Uterus (tissue), 4 donors: ENCODE data around the gene SANBR. TPM values are rescaled to one million over a fixed set of nuclear protein-coding genes. Genes with fewer than 3 reads are reported as not detected.

ENCODE experiments used
- DNase-seq, 2 donors: peaks; one replicate each; pipeline ENCODE4 v3.0.0-alpha.2; 2019 to 2020
- H3K27ac ChIP-seq, 2 donors: fragments of 200-600 bp; sonication (generic); 1 replicate in 1 of 2; 2 replicates in 1 of 2; pipeline ENCODE4 v1.5.1; 2016 to 2018
- H3K27me3 ChIP-seq, 2 donors: fragments of 200-600 bp; sonication (generic); one replicate each; pipeline ENCODE4 v1.5.1; 2018 to 2019; ENCODE audit warnings: control low read depth in 1 of 2
- H3K36me3 ChIP-seq, 2 donors: fragments of 200-600 bp; sonication (generic); one replicate each; pipeline ENCODE4 v1.5.1; 2019; ENCODE audit warnings: control low read depth in 1 of 2
- H3K4me1 ChIP-seq, 2 donors: fragments of 200-600 bp; sonication (generic); one replicate each; pipeline ENCODE4 v1.5.1; 2018 to 2019; ENCODE audit warnings: control low read depth in 1 of 2
- H3K4me3 ChIP-seq, 2 donors: fragments of 200-600 bp; sonication (generic); 1 replicate in 1 of 2; 2 replicates in 1 of 2; pipeline ENCODE4 v1.5.1; 2018 to 2019; ENCODE audit warnings: mild to moderate bottlenecking in 1 of 2
- H3K9me3 ChIP-seq, 2 donors: fragments of 200-600 bp; sonication (generic); one replicate each; pipeline ENCODE4 v1.5.1; 2019; ENCODE audit warnings: control low read depth in 1 of 2
- CTCF ChIP-seq, 4 experiments: fragments of 200-600 bp in 2 of 4; fragments of 450-650 bp in 2 of 4; sonication (generic) in 2 of 4; IDR thresholded peaks; one replicate each; pipeline ENCODE4 v1.5.1; 2016 to 2019; ENCODE audit warnings: antibody characterized with exemption in 4 of 4, mild to moderate bottlenecking in 2 of 4, moderate library complexity in 1 of 4
- POLR2A ChIP-seq, 2 donors: fragments of 450-650 bp; IDR thresholded peaks; one replicate each; pipeline ENCODE4 v1.6.1; 2016; ENCODE audit warnings: antibody characterized with exemption in 2 of 2, mild to moderate bottlenecking in 1 of 2, moderate library complexity in 1 of 2
- intact Hi-C: fragments of 100-400 bp; cut with DNase I; formaldehyde crosslinking; loops from one replicate; pipeline ENCODE4 v1.15.1; 2023; ENCODE audit warnings: low total_unique reads
- total RNA-seq, 4 donors: library from RNA; depleted of rRNA in 3 of 4; stranded (reverse); fragments of >200 nt in 3 of 4; gene quantifications; one replicate each; pipeline versions ENCODE4 v1.1.0 to v1.2.4, GENCODE V29; 2014 to 2023
- donor health status: DM: yes; HTN: yes; CAD: no.

Gene SANBR
- total RNA-seq, 4 donors from 2014 or later: 5.6 to 28.1 (median 8.5) TPM

DNA sequence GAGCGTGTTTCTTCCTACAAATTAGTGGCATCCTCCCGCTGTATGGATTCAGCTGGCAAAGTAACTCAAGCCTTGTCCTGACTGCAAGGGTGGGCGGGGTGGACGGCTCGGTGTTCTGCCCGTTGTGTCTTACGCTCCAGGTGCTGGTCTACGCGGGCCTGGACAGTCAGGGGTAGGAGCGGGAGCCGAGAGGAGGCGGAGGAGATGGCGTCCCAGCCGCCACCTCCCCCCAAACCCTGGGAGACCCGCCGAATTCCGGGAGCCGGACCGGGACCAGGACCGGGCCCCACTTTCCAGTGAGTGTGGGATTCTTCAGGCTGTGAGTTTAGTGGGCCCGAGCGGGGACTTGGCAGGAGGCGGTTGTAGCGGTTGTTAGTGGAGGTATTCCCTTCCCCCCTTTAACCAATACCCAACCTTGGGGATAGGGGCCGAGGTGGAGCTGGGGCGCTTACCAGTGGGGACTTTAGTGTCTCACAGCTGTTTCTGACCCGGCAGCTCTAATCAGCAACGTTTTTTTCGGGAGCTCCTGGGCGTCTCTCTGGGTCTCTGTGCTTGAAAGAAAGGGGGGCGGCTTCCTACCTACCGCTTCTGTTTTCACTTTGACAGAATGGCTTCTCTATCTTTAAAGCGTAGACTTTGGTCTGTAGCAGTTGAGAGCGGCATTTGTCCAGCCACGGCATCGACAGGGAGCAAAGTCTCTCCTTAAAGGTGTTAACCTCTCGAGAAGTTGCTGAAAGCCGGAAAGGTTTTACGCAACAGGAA lies 47.9 kb upstream of the SANBR start, which contains the start of the genes PEX13 and PUS10:
Gene PEX13 (plus strand): TSS at position 165 of the 762 bp plus-strand sequence. CDS start 40 bp downstream, at position 205.
Gene PUS10 (minus strand): TSS at position 700 of the 762 bp plus-strand sequence. CDS start 6,365 bp downstream, outside the sequence.
- Histone ChIP-seq H3K27ac (peak within 1 kb of the TSS; percentile 93), H3K36me3 (no peaks in the 10 kb centered on the region), H3K4me3 (peak within 1 kb of the TSS; percentile 89 to 91), H3K4me1 (peaks cover 0 to 14% of the 10 kb centered on the region in 2 donors), H3K9me3 (no peaks in the 10 kb centered on the region), H3K27me3 (no peaks in the 10 kb centered on the region)
- TF ChIP-seq POLR2A (IDR thresholded peaks at IDR 0.05): peak; percentile 19 to 43
- no peak for TF ChIP-seq CTCF (IDR thresholded peaks at IDR 0.05)
- peak; percentile 64 for DNase-seq
- intact Hi-C loops: no loop called here

DNA sequence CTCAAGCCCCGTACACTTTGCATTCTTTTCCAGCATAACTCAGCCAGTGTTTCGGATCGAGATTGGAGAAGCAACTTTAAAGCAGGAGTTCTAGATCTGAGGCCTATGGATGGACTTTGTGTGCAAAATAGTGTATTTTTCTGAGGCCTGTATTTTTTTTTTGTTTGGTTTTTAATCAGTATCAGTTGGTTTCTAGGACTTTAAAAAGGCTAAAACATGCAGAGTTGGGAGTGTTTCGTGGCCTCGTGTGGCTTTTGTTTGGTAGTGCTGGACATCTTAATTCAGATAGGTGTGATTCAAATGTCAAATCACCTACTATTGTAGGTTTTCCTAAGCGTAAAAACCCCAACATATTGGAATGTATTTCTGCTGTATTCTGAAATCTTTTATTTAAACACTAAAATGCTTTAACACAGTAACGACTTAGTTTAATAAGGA lies 47.3 kb upstream of the SANBR start:
- intact Hi-C loops: no loop called here
- Histone ChIP-seq H3K27me3 (no peaks in the 10 kb centered on the region), H3K4me3 (peak overlapping the region; percentile 89 to 91), H3K4me1 (peaks cover 0 to 14% of the 10 kb centered on the region in 2 donors), H3K9me3 (no peaks in the 10 kb centered on the region), H3K36me3 (no peaks in the 10 kb centered on the region), H3K27ac (peak overlapping the region; percentile 93)
- no peak for DNase-seq
- TF ChIP-seq POLR2A (IDR thresholded peaks at IDR 0.05) (no peak), CTCF (IDR thresholded peaks at IDR 0.05) (no peak)

DNA sequence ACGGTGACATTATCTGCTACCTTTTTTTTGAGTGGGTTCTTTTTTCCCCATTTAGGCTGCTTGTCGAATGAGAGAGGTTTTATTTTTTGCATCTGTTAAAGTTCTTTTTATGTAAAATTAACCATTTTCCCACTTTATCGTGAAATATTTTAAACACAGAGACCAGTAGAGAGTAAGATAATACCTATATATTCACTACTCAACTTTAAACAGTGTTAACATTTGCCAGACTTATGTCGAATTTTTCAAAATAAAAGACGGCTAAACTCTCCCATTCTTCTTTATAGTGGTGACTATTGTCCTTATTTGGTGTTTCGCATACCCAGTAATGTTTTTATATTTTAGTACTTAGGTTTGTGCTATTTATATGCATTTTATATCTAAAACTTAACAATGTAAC lies 46.9 kb upstream of the SANBR start:
- peaks cover 0 to 14% of the 10 kb centered on the region in 2 donors for H3K4me1 ChIP-seq
- peak overlapping the region; percentile 89 to 91 for H3K4me3 ChIP-seq
- no peak for TF ChIP-seq POLR2A (IDR thresholded peaks at IDR 0.05)
- TF ChIP-seq CTCF (IDR thresholded peaks at IDR 0.05): no peak
- H3K9me3 ChIP-seq: no peaks in the 10 kb centered on the region
- no peak for DNase-seq
- no peaks in the 10 kb centered on the region for H3K36me3 ChIP-seq
- intact Hi-C loops: no loop called here
- H3K27ac ChIP-seq: peak overlapping the region in 1 of 2 donors; percentile 93
- no peaks in the 10 kb centered on the region for H3K27me3 ChIP-seq

GRCh38 chr2:61021228-61021660 lies 44.4 kb upstream of the SANBR start:
- TF ChIP-seq CTCF (IDR thresholded peaks at IDR 0.05): no peak
- TF ChIP-seq POLR2A (IDR thresholded peaks at IDR 0.05): no peak

DNA sequence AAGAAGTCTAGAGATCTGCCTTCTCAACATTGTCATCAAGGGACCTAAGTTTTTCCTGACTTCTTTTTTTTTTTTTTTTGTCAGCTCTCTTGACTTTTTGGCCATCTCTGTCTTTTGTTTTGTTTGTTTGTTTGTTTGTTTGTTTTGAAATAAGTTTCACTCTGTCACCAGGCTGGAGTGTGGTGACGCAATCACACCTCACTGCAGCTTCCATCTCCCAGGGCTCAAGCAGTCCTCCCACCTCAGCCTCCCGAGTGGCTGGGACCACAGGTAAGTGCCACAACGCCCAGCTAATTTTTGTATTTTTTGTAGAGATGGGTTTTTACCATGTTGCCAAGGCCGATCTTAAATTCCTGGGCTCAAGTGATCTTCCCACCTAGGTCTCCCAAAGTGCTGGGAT lies 42.0 kb upstream of the SANBR start:
- intact Hi-C loops: no loop called here
- TF ChIP-seq POLR2A (IDR thresholded peaks at IDR 0.05) (no peak), CTCF (IDR thresholded peaks at IDR 0.05) (no peak)

More at GRCh38 chr2:61021228-61021660, 44.4 kb upstream of the SANBR start:
- no peaks in the 10 kb centered on the region for H3K9me3 ChIP-seq
- intact Hi-C loops: no loop called here
- H3K4me3 ChIP-seq: no peak overlapping the region
- no peak for DNase-seq
- no peaks in the 10 kb centered on the region for H3K36me3 ChIP-seq
- H3K4me1 ChIP-seq: peaks cover 0 to 14% of the 10 kb centered on the region in 2 donors
- no peaks in the 10 kb centered on the region for H3K27me3 ChIP-seq
- H3K27ac ChIP-seq: no peak overlapping the region

More for the DNA sequence above, 42.0 kb upstream of the SANBR start:
- peaks cover 0 to 11% of the 10 kb centered on the region in 2 donors for H3K4me1 ChIP-seq
- no peak overlapping the region for H3K27ac ChIP-seq
- no peaks in the 10 kb centered on the region for H3K27me3 ChIP-seq
- H3K9me3 ChIP-seq: no peaks in the 10 kb centered on the region
- no peaks in the 10 kb centered on the region for H3K36me3 ChIP-seq
- H3K4me3 ChIP-seq: no peak overlapping the region
- no peak for DNase-seq
